B cell (primary cell): Measurements from ENCODE around the gene NFATC2. TPM values are rescaled to one million over a fixed set of nuclear protein-coding genes. Genes with fewer than 3 reads are reported as not detected.

ENCODE experiments used
- ATAC-seq: fragments of 200-7000 bp; cut with Tn5 transposase; one replicate; pipeline ENCODE4 v1.10.0; 2021; ENCODE audit warnings: low read depth, mild to moderate bottlenecking, moderate number of reproducible peaks, moderate library complexity
- CTCF ChIA-PET: fragments of 350-600 bp; sonication (Branson Sonifier 250); formaldehyde crosslinking; loops from one replicate; lab custom pipeline; 2021; ENCODE audit warnings: antibody characterized with exemption, inconsistent platforms; lab: Charles Lee
- POLR2A ChIA-PET: fragments of 350-600 bp; sonication (Branson Sonifier 250); formaldehyde crosslinking; loops from one replicate; lab custom pipeline; 2021; ENCODE audit warnings: antibody characterized with exemption; lab: Charles Lee
- DNase-seq: peaks from one replicate; pipeline ENCODE4 v3.0.0; 2013
- H2AFZ ChIP-seq: 2 replicates; pipeline ENCODE4 v1.6.1; 2012; ENCODE audit warnings: mild to moderate bottlenecking, low read depth, low read length; ENCODE audit not compliant: insufficient read depth, poor library complexity, severe bottlenecking
- H3K27ac ChIP-seq, 2 donors: 1 replicate in 1 of 2; 2 replicates in 1 of 2; pipeline ENCODE4 v1.5.1; 2012 to 2013; ENCODE audit warnings: low read length in 2 of 2, mild to moderate bottlenecking in 2 of 2, moderate library complexity in 1 of 2
- H3K27me3 ChIP-seq, 4 experiments: fragments of 200-600 bp in 1 of 4; sonication (generic) in 1 of 4; replicated peaks in 1 of 4; 1 replicate in 2 of 4; 2 replicates in 2 of 4; pipeline versions ENCODE4 v1.6.1 to v1.7.0; 2013 to 2016; ENCODE audit warnings: low read length in 3 of 4, mild to moderate bottlenecking in 2 of 4, mixed read lengths in 1 of 4, moderate library complexity in 1 of 4; ENCODE audit not compliant: insufficient read depth in 4 of 4, control insufficient read depth in 3 of 4; ENCODE audit errors: control extremely low read depth in 1 of 4
- H3K36me3 ChIP-seq, 2 experiments: replicated peaks in 1 of 2; 1 replicate in 1 of 2; 2 replicates in 1 of 2; pipeline versions ENCODE4 v1.6.1 to v1.7.1; 2013; ENCODE audit warnings: low read length in 1 of 2; ENCODE audit not compliant: insufficient read depth in 2 of 2, control insufficient read depth in 1 of 2; ENCODE audit errors: control extremely low read depth in 1 of 2, extremely low read depth in 1 of 2
- H3K4me1 ChIP-seq, 2 donors: fragments of 200-600 bp in 1 of 2; sonication (generic) in 1 of 2; 1 replicate in 1 of 2; 2 replicates in 1 of 2; pipeline versions ENCODE4 v1.5.1 to v1.6.1; 2013 to 2017; ENCODE audit warnings: low read length in 2 of 2; ENCODE audit not compliant: control insufficient read depth in 2 of 2, insufficient read depth in 2 of 2
- H3K4me2 ChIP-seq: replicated peaks from 2 replicates; pipeline ENCODE3; 2012; ENCODE audit warnings: mild to moderate bottlenecking, low read depth, low read length; ENCODE audit not compliant: poor library complexity, severe bottlenecking
- H3K4me3 ChIP-seq, 5 experiments: fragments of 200-600 bp in 1 of 5; sonication (generic) in 1 of 5; 1 replicate in 3 of 5; 2 replicates in 2 of 5; pipeline versions ENCODE4 v1.5.1 to v1.7.0; 2011 to 2016; ENCODE audit warnings: low read length in 4 of 5, mild to moderate bottlenecking in 4 of 5, low read depth in 2 of 5, control low read depth in 1 of 5, moderate library complexity in 1 of 5; ENCODE audit not compliant: insufficient read depth in 1 of 5; ENCODE audit errors: control extremely low read depth in 1 of 5, extremely low read depth in 1 of 5
- H3K79me2 ChIP-seq: fragments of 200-600 bp; sonication (generic); one replicate; pipeline ENCODE4 v1.6.0; 2016; ENCODE audit warnings: low read length; ENCODE audit not compliant: control insufficient read depth, insufficient read depth
- H3K9ac ChIP-seq: fragments of 200-600 bp; sonication (generic); 2 replicates; pipeline ENCODE4 v1.6.1; 2017; ENCODE audit warnings: mild to moderate bottlenecking, low read length, moderate library complexity
- H3K9me3 ChIP-seq, 3 donors: one replicate each; pipeline versions ENCODE4 v1.6.1 to v1.7.1; 2013; ENCODE audit warnings: low read length in 2 of 3; ENCODE audit not compliant: control insufficient read depth in 2 of 3, insufficient read depth in 1 of 3; ENCODE audit errors: control extremely low read depth in 1 of 3
- H4K20me1 ChIP-seq: 2 replicates; pipeline ENCODE4 v1.6.0; 2012; ENCODE audit warnings: mild to moderate bottlenecking, low read length; ENCODE audit not compliant: insufficient read depth, control insufficient read depth, poor library complexity, severe bottlenecking
- H3K27ac Mint-ChIP-seq: one replicate; pipeline ENCODE4 v1.8.0; 2021; ENCODE audit warnings: mixed read lengths
- H3K27me3 Mint-ChIP-seq: one replicate; pipeline ENCODE4 v1.8.0; 2021; ENCODE audit warnings: mixed read lengths
- H3K4me1 Mint-ChIP-seq: one replicate; pipeline ENCODE4 v1.8.0; 2021; ENCODE audit warnings: mixed read lengths
- H3K4me3 Mint-ChIP-seq: one replicate; pipeline ENCODE4 v1.8.0; 2021; ENCODE audit warnings: mixed read lengths
- H3K9me3 Mint-ChIP-seq: one replicate; pipeline ENCODE4 v1.8.0; 2022; ENCODE audit warnings: mixed read lengths; ENCODE audit not compliant: insufficient read depth
- CTCF ChIP-seq: fragments of 200-600 bp; IDR thresholded peaks from one replicate; pipeline ENCODE4 v1.8.0; 2022; ENCODE audit warnings: antibody characterized with exemption, mild to moderate bottlenecking
- EZH2 ChIP-seq: IDR thresholded peaks from 2 replicates; pipeline ENCODE4 v1.6.1; 2012; ENCODE audit warnings: borderline replicate concordance, low read depth, mild to moderate bottlenecking, moderate library complexity, low read length; ENCODE audit not compliant: insufficient read depth, poor library complexity, severe bottlenecking
- WGBS: methylation state at CpG from one replicate; pipeline ENCODE4 v1.1.5; 2013; ENCODE audit warnings: missing lambda C conversion rate; ENCODE audit not compliant: insufficient coverage; 5-methylcytosine and 5-hydroxymethylcytosine counted together
- intact Hi-C: fragments of 100-400 bp; cut with micrococcal nuclease; formaldehyde crosslinking; loops from one replicate; pipeline ENCODE4 v1.10.0; 2022
- polyA plus RNA-seq: library from polyadenylated mRNA; depleted of rRNA; stranded (reverse); fragments of >200 nt; gene quantifications from 2 replicates; pipeline ENCODE4 v1.2.3, GENCODE V29; 2012
- total RNA-seq, 2 donors: library from RNA; stranded (reverse); fragments of 120-200 nt in 1 of 2; gene quantifications; 1 replicate in 1 of 2; 2 replicates in 1 of 2; pipeline versions ENCODE4 v1.2.3 to v1.2.4, GENCODE V29; 2013 to 2022

The NFATC2 gene
- total and polyA plus RNA-seq, 2 donors (not counting 1 experiment from before 2014, with no cell fraction given): 10.1 to 38.0 TPM

- DNase-seq: no peak
- Histone ChIP-seq H3K4me2 (peak overlapping the region; percentile 83), H2AFZ (no peak overlapping the region), H3K79me2 (peaks cover 88% of the 10 kb centered on the region), H3K9ac (no peak overlapping the region), H4K20me1 (peaks cover 46% of the 10 kb centered on the region), H3K27ac (no peak overlapping the region), H3K36me3 (peaks cover 0 to 50% of the 10 kb centered on the region in 2 experiments), H3K27me3 (no peaks in the 10 kb centered on the region), H3K4me3 (no peak overlapping the region), H3K9me3 (peaks cover 0 to 2% (median 0%) of the 10 kb centered on the region in 3 donors), H3K4me1 (peaks cover 69 to 75% of the 10 kb centered on the region in 2 donors)
- no peak for TF ChIP-seq EZH2
- no peak for TF ChIP-seq CTCF
- Mint-ChIP-seq H3K27me3 (no peaks in the 10 kb centered on the region), H3K9me3 (no peaks in the 10 kb centered on the region), H3K4me1 (peaks cover 68% of the 10 kb centered on the region), H3K27ac (peak overlapping the region; percentile 59), H3K4me3 (no peak overlapping the region)
- ATAC-seq: no peak
- ChIA-PET POLR2A (no interaction called here), CTCF (interaction anchor here (1.4 kb wide), 2 partner anchors 48 to 107 kb away, joined by 3 read pairs; no protein-coding TSS in a partner anchor)
- 73% methylated on average over 8 of the region's 10 CpGs for WGBS
- intact Hi-C loops: loop anchor here (5.0 to 10.0 kb wide), 2 partner anchors 34 to 101 kb away; no protein-coding TSS in a partner anchor
These were observed 49.1 kb downstream of the NFATC2 start for GRCh38 chr20:51493346-51493791.

DNA sequence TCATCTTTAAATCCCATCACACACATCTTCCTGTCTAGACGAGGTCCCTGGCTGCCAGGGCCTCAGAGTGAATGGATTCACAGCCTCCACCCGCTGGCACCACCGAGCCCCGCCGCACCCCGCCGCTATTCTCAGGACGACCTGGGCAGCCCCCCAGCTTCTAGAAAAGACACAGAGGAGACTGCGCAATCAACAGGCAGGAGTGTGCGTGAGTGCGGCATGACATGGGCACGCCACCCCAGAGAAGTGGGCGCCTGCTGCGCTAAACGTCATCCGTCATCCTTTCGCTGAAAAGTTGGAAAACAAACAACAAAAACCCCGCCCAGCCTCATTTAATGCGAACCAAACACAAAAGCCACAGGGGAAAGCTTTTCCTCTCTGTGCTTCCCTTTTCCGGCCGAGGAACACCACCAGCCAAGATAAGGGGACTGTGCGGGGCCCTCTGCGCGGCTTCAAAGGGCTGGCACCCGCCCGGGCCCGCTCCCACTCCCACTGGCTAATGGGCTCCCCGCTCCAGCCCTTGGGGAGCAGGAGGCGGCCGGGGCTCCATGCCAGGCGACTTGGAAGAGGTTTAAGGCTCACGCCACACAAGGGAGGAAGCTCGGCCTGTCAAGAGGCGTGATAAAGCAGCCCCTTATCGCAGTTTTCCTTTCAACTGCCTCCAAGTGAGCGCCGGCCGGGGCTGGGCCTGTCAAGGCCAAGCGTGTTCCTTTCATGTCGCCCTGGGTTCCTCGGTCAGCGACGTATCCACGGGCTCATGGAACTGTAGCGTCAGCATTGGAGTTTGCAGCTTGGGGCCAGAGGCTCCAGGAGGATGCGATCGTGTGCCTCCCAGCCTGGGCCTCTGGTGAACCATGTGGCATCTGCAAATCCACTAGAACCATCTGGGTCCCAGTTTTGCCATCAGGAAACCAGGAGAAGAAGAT, 50.1 kb downstream of the NFATC2 start:
- Mint-ChIP-seq H3K4me1 (peaks cover 59% of the 10 kb centered on the region), H3K27ac (no peak overlapping the region), H3K4me3 (peak overlapping the region; percentile 32), H3K9me3 (no peaks in the 10 kb centered on the region), H3K27me3 (no peaks in the 10 kb centered on the region)
- no peak overlapping the region for H3K9ac ChIP-seq
- ChIA-PET POLR2A (no interaction called here), CTCF (interaction anchor here (0.5 to 1.9 kb wide), 3 partner anchors 13 to 106 kb away, joined by 3 to 7 read pairs (median 3); no protein-coding TSS in a partner anchor)
- no peaks in the 10 kb centered on the region for H3K27me3 ChIP-seq
- TF ChIP-seq CTCF: no peak
- TF ChIP-seq EZH2: no peak
- H3K4me2 ChIP-seq: peak overlapping the region; percentile 43
- intact Hi-C loops: loop anchor here (5.0 to 10.0 kb wide), 2 partner anchors 35 to 102 kb away; no protein-coding TSS in a partner anchor
- ATAC-seq (no peak), DNase-seq (no peak)
- H3K9me3 ChIP-seq: no peaks in the 10 kb centered on the region
- peaks cover 46% of the 10 kb centered on the region for H4K20me1 ChIP-seq
- H2AFZ ChIP-seq: peak overlapping the region; percentile 5
- WGBS: 42% methylated on average over 43 of the region's 47 CpGs
- peaks cover 0 to 56% of the 10 kb centered on the region in 2 experiments for H3K36me3 ChIP-seq
- H3K4me1 ChIP-seq: peaks cover 59 to 66% of the 10 kb centered on the region in 2 donors
- peaks cover 96% of the 10 kb centered on the region for H3K79me2 ChIP-seq
- H3K4me3 ChIP-seq: no peak overlapping the region
- H3K27ac ChIP-seq: no peak overlapping the region
